SK-N-SH (cell line): ENCODE measurements around the gene IER2. TPM values are rescaled to one million over a fixed set of nuclear protein-coding genes. Genes with fewer than 3 reads are reported as not detected.

Experiments
- CTCF ChIA-PET: fragments of 300-600, 350-600 bp; formaldehyde crosslinking; extraction: SDS; loops from one replicate; lab custom pipeline; 2021; lab: Yijun Ruan, JAX
- POLR2A ChIA-PET: fragments of 350-600 bp; sonication (Branson Sonifier 250); formaldehyde crosslinking; extraction: SDS; loops from one replicate; lab custom pipeline; 2020; ENCODE audit warnings: antibody characterized with exemption, inconsistent platforms; lab: Yijun Ruan, JAX
- DNase-seq: peaks from one replicate; pipeline ENCODE4 v3.0.0; 2012
- H2AFZ ChIP-seq: fragments of 200-600 bp; sonication (generic); 2 replicates; pipeline ENCODE4 v1.8.1; 2016; ENCODE audit warnings: antibody characterized with exemption, mild to moderate bottlenecking, low read depth
- H3F3A ChIP-seq: fragments of 200-600 bp; sonication (generic); replicated peaks from 2 replicates; pipeline ENCODE3; 2016; ENCODE audit warnings: antibody characterized with exemption, mild to moderate bottlenecking; ENCODE audit not compliant: insufficient read depth
- H3K27ac ChIP-seq, 2 experiments: fragments of 200-500 bp in 1 of 2; fragments of 200-600 bp in 1 of 2; sonication (Bioruptor generic) in 1 of 2; sonication (generic), shearing (Covaris generic) in 1 of 2; 2 replicates each; pipeline versions ENCODE4 v1.5.1 to v1.6.1; 2014 to 2016; ENCODE audit warnings: low read depth in 2 of 2, inconsistent platforms in 1 of 2, low read length in 1 of 2, mild to moderate bottlenecking in 1 of 2, mixed read lengths in 1 of 2
- H3K27me3 ChIP-seq: fragments of 200-600 bp; sonication (generic), shearing (Covaris generic); 2 replicates; pipeline ENCODE4 v1.6.1; 2016; ENCODE audit warnings: mixed run types; ENCODE audit not compliant: insufficient read depth
- H3K36me3 ChIP-seq, 2 experiments: fragments of 200-500 bp in 1 of 2; fragments of 200-600 bp in 1 of 2; sonication (Bioruptor generic) in 1 of 2; sonication (generic) in 1 of 2; replicated peaks in 1 of 2; 2 replicates each; pipeline versions ENCODE3 to v1.5.1; 2014 to 2016; ENCODE audit warnings: low read length in 1 of 2, mild to moderate bottlenecking in 1 of 2; ENCODE audit not compliant: insufficient read depth in 2 of 2, control insufficient read depth in 1 of 2
- H3K4me1 ChIP-seq, 2 experiments: fragments of 200-500 bp in 1 of 2; fragments of 200-600 bp in 1 of 2; sonication (Bioruptor generic) in 1 of 2; sonication (generic), shearing (Covaris generic) in 1 of 2; 2 replicates each; pipeline versions ENCODE4 v1.5.1 to v1.6.1; 2014 to 2016; ENCODE audit warnings: low read depth in 1 of 2, low read length in 1 of 2, mixed run types in 1 of 2; ENCODE audit not compliant: insufficient read depth in 2 of 2, control insufficient read depth in 1 of 2
- H3K4me2 ChIP-seq: fragments of 200-600 bp; sonication (generic), shearing (Covaris generic); 2 replicates; pipeline ENCODE4 v1.6.1; 2017; ENCODE audit warnings: mixed run types
- H3K4me3 ChIP-seq, 2 experiments: fragments of 200-500 bp in 1 of 2; fragments of 200-600 bp in 1 of 2; sonication (Bioruptor generic) in 1 of 2; sonication (generic), shearing (Covaris generic) in 1 of 2; 2 replicates each; pipeline versions ENCODE4 v1.5.1 to v1.8.1; 2014 to 2016; ENCODE audit warnings: low read depth in 2 of 2, inconsistent platforms in 1 of 2, low read length in 1 of 2, mild to moderate bottlenecking in 1 of 2, mixed read lengths in 1 of 2, moderate library complexity in 1 of 2
- H3K79me2 ChIP-seq: fragments of 200-600 bp; sonication (generic); 2 replicates; pipeline ENCODE4 v1.8.1; 2017; ENCODE audit warnings: mild to moderate bottlenecking; ENCODE audit not compliant: insufficient read depth
- H3K9ac ChIP-seq: fragments of 200-600 bp; sonication (generic); 2 replicates; pipeline ENCODE4 v1.6.1; 2017; ENCODE audit warnings: mixed run types
- H3K9me2 ChIP-seq: fragments of 200-600 bp; sonication (generic); 2 replicates; pipeline ENCODE4 v1.6.1; 2017; ENCODE audit warnings: mixed run types
- H3K9me3 ChIP-seq: fragments of 200-600 bp; sonication (generic); 2 replicates; pipeline ENCODE4 v1.6.1; 2017; ENCODE audit warnings: mixed run types, mild to moderate bottlenecking, moderate library complexity
- H4K20me1 ChIP-seq: fragments of 200-600 bp; sonication (generic); 2 replicates; pipeline ENCODE4 v1.6.1; 2017; ENCODE audit warnings: mild to moderate bottlenecking, mixed run types; ENCODE audit not compliant: insufficient read depth
- CTCF ChIP-seq: fragments of 200-600 bp; sonication (generic); IDR thresholded peaks from 2 replicates; pipeline ENCODE4 v1.6.1; 2017; ENCODE audit warnings: antibody characterized with exemption, mild to moderate bottlenecking, moderate library complexity
- EP300 ChIP-seq, 2 experiments: IDR thresholded peaks; 2 replicates each; pipeline versions ENCODE4 v1.4.0 to v1.6.1; 2012; ENCODE audit warnings: borderline replicate concordance in 1 of 2, low read depth in 1 of 2, low read length in 1 of 2
- FOSL2 ChIP-seq: IDR thresholded peaks from 2 replicates; pipeline ENCODE4 v1.4.0; 2012; ENCODE audit warnings: low read depth, mild to moderate bottlenecking, moderate library complexity, borderline replicate concordance
- FOXM1 ChIP-seq: IDR thresholded peaks from 2 replicates; pipeline ENCODE4 v1.4.0; 2012; ENCODE audit warnings: low read depth, mild to moderate bottlenecking
- GABPA ChIP-seq: IDR thresholded peaks from 2 replicates; pipeline ENCODE4 v1.4.0; 2012; ENCODE audit warnings: low read depth, mild to moderate bottlenecking
- JUND ChIP-seq: IDR thresholded peaks from 2 replicates; pipeline ENCODE4 v1.4.0; 2012
- MXI1 ChIP-seq: IDR thresholded peaks from 2 replicates; pipeline ENCODE4 v1.6.1; 2012; ENCODE audit warnings: mild to moderate bottlenecking, low read depth, low read length, improper control_type of control experiment
- NFIC ChIP-seq: IDR thresholded peaks from 2 replicates; pipeline ENCODE4 v1.4.0; 2012; ENCODE audit warnings: borderline replicate concordance
- RAD21 ChIP-seq: IDR thresholded peaks from 2 replicates; pipeline ENCODE4 v1.6.1; 2012; ENCODE audit warnings: mild to moderate bottlenecking, low read length
- RCOR1 ChIP-seq: fragments of 150-350 bp; IDR thresholded peaks from 2 replicates; pipeline ENCODE4 v1.6.1; 2017; ENCODE audit warnings: antibody characterized with exemption, low read length
- REST ChIP-seq: IDR thresholded peaks from 2 replicates; pipeline ENCODE4 v1.6.1; 2012; ENCODE audit warnings: mild to moderate bottlenecking, low read depth, low read length, moderate library complexity
- SIN3A ChIP-seq: IDR thresholded peaks from 2 replicates; pipeline ENCODE4 v1.6.1; 2012; ENCODE audit warnings: low read depth, mild to moderate bottlenecking, low read length, moderate library complexity, borderline replicate concordance
- SMC3 ChIP-seq: IDR thresholded peaks from 2 replicates; pipeline ENCODE4 v1.6.1; 2012; ENCODE audit warnings: low read depth, low read length, improper control_type of control experiment
- TCF12 ChIP-seq: IDR thresholded peaks from 2 replicates; pipeline ENCODE4 v1.4.0; 2012
- USF2 ChIP-seq: fragments of 150-350 bp; IDR thresholded peaks from 2 replicates; pipeline ENCODE4 v1.6.1; 2017; ENCODE audit warnings: antibody characterized with exemption, low read length, low read depth, borderline replicate concordance
- YY1 ChIP-seq: IDR thresholded peaks from 2 replicates; pipeline ENCODE4 v1.4.0; 2012; ENCODE audit warnings: low read depth, mild to moderate bottlenecking
- ZBTB33 ChIP-seq: IDR thresholded peaks from 2 replicates; pipeline ENCODE4 v1.4.0; 2012; ENCODE audit warnings: low read depth, borderline replicate concordance
- WGBS: methylation state at CpG from one replicate; pipeline ENCODE4 v1.1.6; 2017; ENCODE audit warnings: low lambda C conversion rate; 5-methylcytosine and 5-hydroxymethylcytosine counted together
- polyA plus RNA-seq, 3 experiments: library from polyadenylated mRNA; depleted of rRNA; stranded (reverse); fragments of >200 nt; gene quantifications; 2 replicates each; pipeline ENCODE4 v1.2.3, GENCODE V29; 2012
- TF ChIP-seq, protein P1 (sequence below): IDR thresholded peaks from 2 replicates; pipeline ENCODE4 v1.4.0; 2012; ENCODE audit warnings: low read depth, borderline replicate concordance

IER2 gene
- polyA plus RNA-seq, 1 of the 3 experiments (the other 2 are of a cell fraction): 115 TPM

DNA sequence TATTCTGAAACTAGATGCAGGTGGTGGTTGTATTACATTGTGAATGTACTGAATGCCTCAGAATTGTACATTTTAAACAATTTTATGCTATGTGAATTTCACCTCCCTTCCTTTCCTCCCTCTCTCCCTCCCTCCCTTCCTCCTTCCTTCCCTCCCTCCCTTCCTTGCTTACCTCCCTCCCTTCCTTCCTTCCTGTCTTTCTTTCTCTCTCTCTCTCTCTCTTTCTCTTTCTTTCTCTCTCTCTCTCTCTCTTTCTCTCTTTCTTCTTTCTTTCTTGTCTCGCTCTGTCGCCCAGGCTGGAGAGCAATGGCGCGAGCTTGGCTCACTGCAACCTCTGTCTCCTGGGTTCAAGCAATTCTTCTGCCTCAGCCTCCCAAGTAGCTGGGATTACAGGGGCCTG, 37.2 kb downstream of the IER2 start:
- DNase-seq: no peak
- H4K20me1 ChIP-seq: no peaks in the 10 kb centered on the region
- 95% methylated on average over 4 of the region's 4 CpGs for WGBS
- H3K9ac ChIP-seq: no peak overlapping the region
- H3K4me1 ChIP-seq: no peaks in the 10 kb centered on the region
- no peak for TF ChIP-seq EP300 (IDR thresholded peaks at IDR 0.05; ENCODE audit: borderline replicate concordance in 1 of 2, low read depth in 1 of 2, low read length in 1 of 2)
- TF ChIP-seq FOXM1: no peak
- TF ChIP-seq FOSL2: no peak
- no peak for TF ChIP-seq GABPA
- TF ChIP-seq USF2: no peak
- no peak for TF ChIP-seq RAD21
- TF ChIP-seq TCF12: no peak
- no peak for TF ChIP-seq CTCF
- ChIA-PET POLR2A (no interaction called here), CTCF (no interaction called here)
- H3K4me3 ChIP-seq: no peak overlapping the region
- no peaks in the 10 kb centered on the region for H3F3A ChIP-seq
- no peaks in the 10 kb centered on the region for H3K9me2 ChIP-seq
- H3K27me3 ChIP-seq: no peaks in the 10 kb centered on the region
- H3K9me3 ChIP-seq: no peaks in the 10 kb centered on the region
- no peak overlapping the region for H2AFZ ChIP-seq
- no peak overlapping the region for H3K4me2 ChIP-seq
- no peaks in the 10 kb centered on the region for H3K79me2 ChIP-seq
- no peak overlapping the region for H3K27ac ChIP-seq
- no peaks in the 10 kb centered on the region for H3K36me3 ChIP-seq

- 98% methylated on average over 4 of the region's 4 CpGs for WGBS
- no peak for DNase-seq
- CTCF ChIA-PET: no interaction called here
- Histone ChIP-seq H3K4me3 (no peak overlapping the region), H4K20me1 (no peaks in the 10 kb centered on the region), H3K9me2 (no peaks in the 10 kb centered on the region), H3K27me3 (no peaks in the 10 kb centered on the region), H3K9ac (no peak overlapping the region), H3K36me3 (no peaks in the 10 kb centered on the region), H3K4me1 (no peaks in the 10 kb centered on the region), H3K79me2 (no peaks in the 10 kb centered on the region), H3F3A (peaks cover 2% of the 10 kb centered on the region), H3K4me2 (no peak overlapping the region), H2AFZ (no peak overlapping the region), H3K27ac (no peak overlapping the region), H3K9me3 (no peaks in the 10 kb centered on the region)
- POLR2A ChIA-PET: no interaction called here
- TF ChIP-seq SIN3A (no peak), ZBTB33 (no peak), USF2 (no peak), YY1 (no peak), MXI1 (no peak), SMC3 (no peak), REST (no peak), FOSL2 (no peak), JUND (no peak), RAD21 (no peak), RCOR1 (no peak), NFIC (no peak)
- TF ChIP-seq, protein P1, sequence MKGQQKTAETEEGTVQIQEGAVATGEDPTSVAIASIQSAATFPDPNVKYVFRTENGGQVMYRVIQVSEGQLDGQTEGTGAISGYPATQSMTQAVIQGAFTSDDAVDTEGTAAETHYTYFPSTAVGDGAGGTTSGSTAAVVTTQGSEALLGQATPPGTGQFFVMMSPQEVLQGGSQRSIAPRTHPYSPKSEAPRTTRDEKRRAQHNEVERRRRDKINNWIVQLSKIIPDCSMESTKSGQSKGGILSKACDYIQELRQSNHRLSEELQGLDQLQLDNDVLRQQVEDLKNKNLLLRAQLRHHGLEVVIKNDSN: no peak
These were observed 39.4 kb downstream of the IER2 start for GRCh38 chr19:13189600-13189999.
